Calu3 (cell line): Measurements from ENCODE around the gene LIN9. TPM values are rescaled to one million over a fixed set of nuclear protein-coding genes. Genes with fewer than 3 reads are reported as not detected.

ENCODE experiments used
- BruUV-seq: library from RNA; stranded (reverse); fragments of 400-500 nt; replicated peaks from 2 replicates; lab custom pipeline; 2021; lab: Mats Ljungman, UMichigan
- CTCF ChIA-PET: fragments of 300-600 bp; sonication (Branson Sonifier 250); formaldehyde crosslinking; loops from one replicate; lab custom pipeline; 2022; ENCODE audit warnings: antibody characterized with exemption; lab: Charles Lee
- DNase-seq: peaks from one replicate; pipeline ENCODE4 v3.0.0; 2022
- H3K27ac Mint-ChIP-seq: one replicate; pipeline ENCODE4 v1.8.0; 2022; ENCODE audit warnings: mixed read lengths; ENCODE audit not compliant: unreplicated experiment
- H3K27me3 Mint-ChIP-seq: one replicate; pipeline ENCODE4 v1.8.0; 2022; ENCODE audit warnings: mixed read lengths; ENCODE audit not compliant: unreplicated experiment
- H3K36me3 Mint-ChIP-seq: one replicate; pipeline ENCODE4 v1.8.0; 2022; ENCODE audit warnings: mild to moderate bottlenecking, moderate library complexity, mixed read lengths; ENCODE audit not compliant: insufficient read depth, unreplicated experiment
- H3K4me1 Mint-ChIP-seq: one replicate; pipeline ENCODE4 v1.8.0; 2022; ENCODE audit warnings: mild to moderate bottlenecking, low read depth, mixed read lengths; ENCODE audit not compliant: unreplicated experiment
- H3K4me3 Mint-ChIP-seq: one replicate; pipeline ENCODE4 v1.8.0; 2022; ENCODE audit warnings: mild to moderate bottlenecking, low read depth, moderate library complexity, mixed read lengths; ENCODE audit not compliant: unreplicated experiment
- H3K9me3 Mint-ChIP-seq: one replicate; pipeline ENCODE4 v1.8.0; 2022; ENCODE audit warnings: low read depth, mixed read lengths; ENCODE audit not compliant: unreplicated experiment
- CTCF ChIP-seq: fragments of 200-600 bp; IDR thresholded peaks from one replicate; pipeline ENCODE4 v1.8.0; 2022; ENCODE audit warnings: antibody characterized with exemption; ENCODE audit not compliant: unreplicated experiment
- intact Hi-C: fragments of 100-400 bp; cut with micrococcal nuclease; formaldehyde crosslinking; loops from one replicate; pipeline ENCODE4 v1.10.0; 2022; ENCODE audit not compliant: unreplicated experiment
- total RNA-seq: library from RNA; stranded (reverse); gene quantifications from 2 replicates; pipeline ENCODE4 v1.2.3, GENCODE V29; 2022

Gene LIN9
- total RNA-seq, 1 experiment from 2014 or later, result 14.3 TPM

GRCh38 chr1:226320930-226321329, 12.0 kb upstream of the LIN9 start:
- Mint-ChIP-seq H3K36me3 (no peaks in the 10 kb centered on the region), H3K27ac (no peak overlapping the region), H3K27me3 (peaks cover 10% of the 10 kb centered on the region), H3K4me3 (no peak overlapping the region), H3K9me3 (no peaks in the 10 kb centered on the region), H3K4me1 (peaks cover 8% of the 10 kb centered on the region)
- no peak for TF ChIP-seq CTCF
- CTCF ChIA-PET, result interaction anchor here (1.0 kb wide), 1 partner anchor 12 kb away, joined by 3 read pairs; no protein-coding TSS in a partner anchor
- no TSS peak for BruUV-seq
- DNase-seq, result no peak
- intact Hi-C loops, result no loop called here

- no peak for DNase-seq
- Mint-ChIP-seq H3K4me3 (no peak overlapping the region), H3K27me3 (peaks cover 30% of the 10 kb centered on the region), H3K27ac (no peak overlapping the region), H3K4me1 (no peaks in the 10 kb centered on the region), H3K36me3 (no peaks in the 10 kb centered on the region), H3K9me3 (no peaks in the 10 kb centered on the region)
- no peak for TF ChIP-seq CTCF
- intact Hi-C loops, result no loop called here
- BruUV-seq, result no TSS peak
- CTCF ChIA-PET, result no interaction called here
Observed at GRCh38 chr1:226318471-226318870, 9.5 kb upstream of the LIN9 start.

GRCh38 chr1:226314055-226314454, 5.1 kb upstream of the LIN9 start:
- peaks cover 19% of the 10 kb centered on the region for H3K4me1 Mint-ChIP-seq
- no peak for TF ChIP-seq CTCF
- intact Hi-C loops, result no loop called here
- H3K36me3 Mint-ChIP-seq, result peaks cover 6% of the 10 kb centered on the region
- H3K27ac Mint-ChIP-seq, result no peak overlapping the region
- DNase-seq, result no peak
- CTCF ChIA-PET, result no interaction called here
- H3K4me3 Mint-ChIP-seq, result no peak overlapping the region
- H3K27me3 Mint-ChIP-seq, result peaks cover 30% of the 10 kb centered on the region
- BruUV-seq, result no TSS peak
- no peaks in the 10 kb centered on the region for H3K9me3 Mint-ChIP-seq

GRCh38 chr1:226312065-226312464, 3.1 kb upstream of the LIN9 start:
- Mint-ChIP-seq H3K27ac (no peak overlapping the region), H3K4me3 (no peak overlapping the region), H3K27me3 (peaks cover 30% of the 10 kb centered on the region), H3K36me3 (peaks cover 16% of the 10 kb centered on the region), H3K4me1 (peaks cover 19% of the 10 kb centered on the region), H3K9me3 (no peaks in the 10 kb centered on the region)
- CTCF ChIA-PET, result interaction anchor here (1.8 kb wide), 1 partner anchor 21 kb away, joined by 9 read pairs; no protein-coding TSS in a partner anchor
- no peak for DNase-seq
- BruUV-seq, result no TSS peak
- intact Hi-C loops, result no loop called here
- TF ChIP-seq CTCF, result no peak
